Measurements from ENCODE around the gene SPDYE2B. TPM values are rescaled to one million over a fixed set of nuclear protein-coding genes. Genes with fewer than 3 reads are reported as not detected.
"Not testable (repeated sequence)": the region's sequence is repeated elsewhere in the genome, so short reads cannot be mapped to it uniquely, and the experiment has no call there.

SPDYE2B gene
- total RNA-seq = not detected

- not testable (repeated sequence) for DNase-seq (ENCODE audit: low spot score)
Measured at GRCh38 chr7:102649924-102650323, at the start of gene SPDYE2B. Gene SPDYE2B, plus strand, starts transcription at chr7:102650319. Its CDS starts 2,030 bp downstream, at chr7:102652349.

GRCh38 chr7:102602317-102602716 is 47.8 kb upstream of the SPDYE2B start:
- DNase-seq (ENCODE audit: low spot score) = not testable (repeated sequence)

DNA sequence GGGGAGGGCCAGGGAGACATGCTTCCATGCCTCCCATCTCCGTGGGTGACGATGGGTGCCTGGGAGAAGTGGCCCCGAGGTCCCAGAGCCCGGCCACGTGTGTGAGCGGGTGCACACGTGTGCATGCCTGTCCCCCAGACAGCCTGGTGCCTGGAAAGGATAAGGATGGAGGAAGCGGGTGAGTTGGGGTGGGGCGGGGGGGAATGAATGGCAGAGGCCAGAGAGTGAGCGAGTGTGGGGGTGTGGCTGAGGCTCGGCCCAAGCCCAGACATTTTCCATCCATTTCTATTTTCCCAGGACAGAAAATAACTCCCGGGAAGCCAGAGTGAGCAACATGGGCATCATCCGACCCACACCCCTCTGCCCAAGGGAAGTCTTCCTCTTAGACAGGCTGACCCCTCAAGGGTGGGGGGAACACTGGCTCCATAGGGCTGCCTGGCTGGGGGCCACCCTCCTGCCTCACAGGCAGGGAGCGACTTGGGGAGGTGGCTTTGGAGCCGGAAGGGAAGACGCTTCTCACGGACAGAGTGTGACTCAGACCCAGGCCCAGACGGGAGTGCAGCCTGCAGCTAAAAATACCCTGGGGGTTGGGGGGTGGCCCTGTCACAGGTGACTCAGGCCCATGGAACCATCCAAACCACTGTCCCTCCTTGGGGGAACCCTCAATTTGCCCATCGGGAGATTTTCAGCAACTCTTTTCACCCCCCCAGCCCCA is 45.5 kb upstream of the SPDYE2B start:
- DNase-seq (ENCODE audit: low spot score) = not testable (repeated sequence)

DNA sequence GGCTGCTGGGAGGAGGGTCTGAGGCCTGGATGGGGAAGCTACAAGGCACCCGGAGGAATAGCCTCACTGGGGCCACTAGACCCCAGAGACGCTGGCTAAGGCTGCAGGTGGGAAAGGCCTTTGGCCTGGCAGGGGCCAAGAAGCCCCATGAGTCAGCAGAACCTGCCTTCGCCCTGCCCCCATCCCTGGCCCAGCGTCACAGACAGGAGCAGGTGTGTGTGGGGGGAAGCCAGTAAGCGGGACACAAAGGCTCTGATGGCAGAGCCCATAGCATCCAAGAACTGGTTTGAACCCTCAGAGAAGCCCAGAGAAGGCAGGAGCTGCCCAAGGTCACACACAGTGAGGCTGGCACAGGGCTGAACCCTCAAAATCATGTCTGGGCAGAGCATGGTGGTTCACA is 43.3 kb upstream of the SPDYE2B start:
- not testable (repeated sequence) for DNase-seq (ENCODE audit: low spot score)

GRCh38 chr7:102609734-102610133 is 40.4 kb upstream of the SPDYE2B start:
- DNase-seq (ENCODE audit: low spot score) = not testable (repeated sequence)

GRCh38 chr7:102610441-102610840 is 39.7 kb upstream of the SPDYE2B start:
- DNase-seq (ENCODE audit: low spot score) = peak; percentile 33

DNA sequence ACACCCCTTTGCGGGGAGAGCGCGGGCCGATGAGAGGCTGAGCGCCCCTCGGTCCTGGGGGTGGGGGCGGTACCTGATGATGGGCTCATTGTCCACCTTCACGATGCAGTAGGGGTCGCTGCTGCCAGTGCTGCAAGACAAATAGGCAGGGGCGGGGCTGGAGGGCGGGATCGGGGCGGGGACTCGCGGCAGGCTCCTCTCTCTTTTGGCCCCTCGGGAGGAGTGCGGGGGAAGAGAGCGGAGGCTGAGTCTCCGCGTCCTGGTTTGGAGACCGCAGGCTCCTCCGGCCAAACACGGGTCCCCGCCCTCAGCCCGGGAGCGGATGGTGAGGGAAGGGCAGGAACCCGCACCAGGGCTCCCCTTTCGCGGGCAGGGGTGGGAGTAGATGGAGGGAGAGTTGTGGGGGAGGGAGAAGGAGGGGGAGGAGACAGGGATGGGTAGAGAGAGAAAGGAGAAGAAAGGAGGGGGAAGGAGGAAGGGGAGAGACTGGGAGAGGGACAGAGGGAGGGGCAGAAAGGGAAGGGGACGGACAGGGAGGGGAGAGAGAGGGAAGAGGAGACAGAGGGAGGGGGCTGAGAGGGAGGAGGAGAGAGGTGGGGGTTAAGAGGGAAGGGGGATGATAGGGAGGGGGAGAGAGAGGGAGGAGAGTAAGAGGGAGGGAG is 39.0 kb upstream of the SPDYE2B start:
- not testable (repeated sequence) for DNase-seq (ENCODE audit: low spot score)

GRCh38 chr7:102611675-102612325 is 38.3 kb upstream of the SPDYE2B start:
- peak; percentile 45 for DNase-seq (ENCODE audit: low spot score)

DNA sequence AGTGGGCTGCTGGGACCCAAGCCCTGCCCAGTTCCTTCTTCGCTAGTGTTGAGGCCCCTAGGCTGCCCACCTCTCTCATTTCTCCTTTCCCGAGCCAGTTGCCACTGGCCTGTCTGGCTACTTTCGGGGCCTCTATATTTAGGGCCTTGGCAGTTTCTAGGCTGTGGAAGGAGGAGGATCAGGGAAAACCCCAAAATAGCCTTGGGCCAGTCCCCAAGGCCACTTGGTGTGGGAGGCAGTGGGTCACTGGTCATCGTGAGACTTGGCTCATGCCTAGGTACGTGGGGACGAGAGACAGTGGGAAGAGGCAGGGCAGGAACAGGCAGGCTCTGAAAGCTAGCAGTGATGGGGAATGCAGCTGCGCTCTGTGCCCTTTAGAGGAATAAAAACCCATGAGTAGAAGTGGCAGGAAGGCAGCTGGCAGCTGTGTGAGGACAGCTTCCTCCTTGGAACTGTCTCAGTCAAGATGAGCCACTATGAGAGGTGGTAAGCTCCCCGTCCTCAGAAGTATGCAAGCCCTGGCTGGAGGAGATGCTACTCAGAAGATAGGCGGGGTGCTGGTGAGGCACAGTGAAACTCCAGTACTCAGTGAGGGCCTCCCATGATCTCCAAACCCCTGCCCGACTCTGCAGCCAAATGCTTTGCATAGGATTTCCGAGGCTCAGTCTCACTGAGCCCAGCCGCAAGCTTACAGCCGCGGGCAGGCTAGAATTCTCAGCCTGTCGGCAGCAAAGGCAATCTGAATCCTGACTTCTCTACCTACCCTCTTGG is 36.4 kb upstream of the SPDYE2B start:
- not testable (repeated sequence) for DNase-seq (ENCODE audit: low spot score)

DNA sequence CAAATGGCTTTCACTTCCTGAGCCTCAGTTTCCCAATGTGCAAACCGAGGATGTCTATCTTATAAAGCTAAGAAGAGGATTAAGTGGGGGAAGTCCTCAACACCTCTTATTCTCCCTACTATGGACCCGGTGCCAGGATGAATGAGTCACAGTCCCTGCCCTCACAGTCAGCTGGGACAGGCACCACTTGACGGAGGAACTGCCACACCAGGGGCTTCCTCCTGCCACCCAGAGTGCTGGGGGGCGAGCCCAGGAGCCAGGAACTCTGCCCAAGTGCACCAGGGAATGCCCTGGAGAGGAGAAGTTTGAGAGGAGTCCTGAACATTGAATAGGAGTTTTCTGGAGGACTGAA is 35.8 kb upstream of the SPDYE2B start:
- DNase-seq (ENCODE audit: low spot score) = not testable (repeated sequence)

DNA sequence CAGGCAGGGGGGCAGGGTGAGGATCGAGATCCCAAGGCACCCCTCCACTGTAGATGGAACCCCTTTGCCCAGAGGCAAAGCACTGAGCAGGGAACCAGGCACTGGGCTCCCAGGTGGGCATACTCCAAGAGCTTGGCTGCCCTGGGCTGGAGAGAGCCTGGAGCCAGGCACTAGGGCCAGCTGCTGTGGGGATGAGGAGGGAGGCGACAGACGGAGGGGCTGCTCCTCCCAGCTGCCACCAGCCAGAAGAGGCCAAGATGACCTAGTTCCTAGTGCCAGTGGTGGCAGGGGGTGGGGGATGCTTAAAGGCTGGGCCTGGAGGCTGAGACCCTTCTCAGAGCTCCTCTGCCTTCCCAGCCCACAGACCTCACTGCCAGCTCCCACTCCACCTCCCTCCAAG is 35.2 kb upstream of the SPDYE2B start:
- DNase-seq (ENCODE audit: low spot score) = not testable (repeated sequence)

GRCh38 chr7:102615930-102616329 is 34.2 kb upstream of the SPDYE2B start:
- not testable (repeated sequence) for DNase-seq (ENCODE audit: low spot score)

DNA sequence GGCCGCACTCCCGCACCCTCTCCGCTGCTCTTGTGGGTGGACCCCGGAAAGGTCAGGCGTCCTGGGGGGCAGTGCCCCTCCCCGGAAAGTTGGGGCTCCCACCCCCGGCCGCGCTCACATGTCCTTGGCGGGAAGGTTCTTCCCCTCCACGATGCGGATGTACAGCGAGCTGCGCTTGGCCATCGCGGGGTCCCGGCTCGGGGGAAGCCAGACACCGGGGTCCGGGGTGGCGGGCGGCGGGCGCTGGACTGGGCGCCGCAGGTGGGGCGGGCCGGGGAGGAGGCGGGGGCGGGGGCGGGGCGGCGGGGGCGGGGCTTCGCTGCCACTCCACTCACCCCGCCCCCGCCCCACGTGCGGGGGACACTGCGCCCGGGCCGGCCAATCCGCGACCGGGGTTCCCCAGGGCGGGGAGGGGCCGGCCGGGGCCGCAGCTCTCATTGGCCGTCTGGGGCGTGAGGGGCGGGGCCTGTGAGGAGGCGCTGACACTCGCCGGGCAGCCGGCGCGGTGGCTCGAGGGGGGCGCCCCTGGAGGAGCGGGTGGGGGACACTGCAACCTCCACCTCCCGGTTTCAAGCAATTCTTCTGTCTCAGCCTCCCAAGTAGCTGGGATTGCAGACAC is 33.5 kb upstream of the SPDYE2B start, which contains the start of gene RASA4:
TSS of gene RASA4 (minus strand) at position 250 of the 619 bp plus-strand sequence. CDS start at position 183, 67 bp downstream.
- DNase-seq (ENCODE audit: low spot score) = peak; percentile 58

DNA sequence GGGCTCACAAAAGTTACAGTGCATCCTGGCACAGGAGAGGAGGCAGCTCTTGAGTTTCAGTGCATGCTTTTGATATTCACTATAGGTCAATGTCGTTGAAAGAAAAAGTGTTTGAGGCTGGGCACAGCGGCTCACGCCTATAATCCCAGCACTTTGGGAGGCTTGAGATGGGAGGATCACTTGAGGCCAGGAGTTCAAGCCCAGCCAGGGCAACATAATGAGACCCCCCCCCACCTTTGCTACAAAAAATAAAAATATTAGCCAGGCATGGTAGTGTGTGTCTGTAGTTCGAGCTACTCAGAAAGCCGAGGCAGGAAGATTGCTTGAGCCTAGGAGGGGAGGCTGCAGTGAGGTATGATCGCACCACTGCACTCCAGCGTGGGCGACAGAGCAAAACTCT is 32.0 kb upstream of the SPDYE2B start:
- peak; percentile 33 for DNase-seq (ENCODE audit: low spot score)

DNA sequence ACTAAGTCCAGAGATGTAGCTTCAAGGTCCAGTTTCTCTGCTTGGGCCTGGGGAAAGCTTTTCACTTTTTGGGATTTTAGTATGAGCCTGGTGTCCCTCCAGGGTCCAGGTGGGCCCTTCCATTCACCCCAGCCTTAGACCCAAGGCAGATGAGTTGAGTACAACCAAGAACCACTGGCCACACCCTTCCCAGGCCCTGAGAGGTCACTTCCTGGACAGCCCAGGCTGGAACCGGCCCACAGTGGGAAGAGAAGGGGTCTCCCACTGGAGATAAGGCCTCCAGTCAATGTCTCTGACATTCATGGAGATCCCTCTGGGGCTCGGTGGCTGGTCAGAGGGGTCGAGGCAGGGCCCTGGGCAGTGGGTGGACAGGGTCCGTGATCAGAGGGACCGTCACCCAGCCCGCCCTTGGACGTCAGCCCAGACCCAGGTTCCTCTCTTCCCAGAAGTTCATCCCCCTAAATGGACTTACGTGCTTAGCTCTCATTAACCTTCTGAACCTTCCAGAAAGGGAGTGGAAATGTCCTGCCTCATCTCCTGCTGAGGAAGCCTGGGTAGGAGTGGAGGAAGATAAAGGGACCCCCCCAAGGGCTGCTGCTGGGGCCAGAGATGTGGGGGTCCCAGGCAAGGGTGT is 22.7 kb upstream of the SPDYE2B start:
- not testable (repeated sequence) for DNase-seq (ENCODE audit: low spot score)

DNA sequence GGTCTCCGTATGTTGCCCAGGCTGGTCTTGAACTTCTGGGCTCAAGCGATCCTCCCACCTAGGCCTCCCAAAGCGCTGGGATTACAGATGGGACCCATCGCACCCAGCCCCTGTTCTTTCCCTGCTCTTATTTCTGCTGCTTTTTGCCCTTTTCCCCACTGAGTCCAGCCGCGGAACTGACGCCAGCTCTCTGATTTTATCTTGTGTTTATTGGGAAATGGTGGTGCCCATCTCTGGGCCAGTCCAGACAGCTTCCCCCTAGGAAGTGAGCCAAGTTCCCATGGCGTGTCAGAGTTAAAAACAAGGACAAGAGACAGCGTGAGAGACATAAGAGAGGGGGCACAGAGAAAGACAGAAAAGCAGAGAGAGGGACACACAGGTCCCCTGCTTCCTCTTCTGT is 19.5 kb upstream of the SPDYE2B start:
- DNase-seq (ENCODE audit: low spot score) = peak; percentile 84

DNA sequence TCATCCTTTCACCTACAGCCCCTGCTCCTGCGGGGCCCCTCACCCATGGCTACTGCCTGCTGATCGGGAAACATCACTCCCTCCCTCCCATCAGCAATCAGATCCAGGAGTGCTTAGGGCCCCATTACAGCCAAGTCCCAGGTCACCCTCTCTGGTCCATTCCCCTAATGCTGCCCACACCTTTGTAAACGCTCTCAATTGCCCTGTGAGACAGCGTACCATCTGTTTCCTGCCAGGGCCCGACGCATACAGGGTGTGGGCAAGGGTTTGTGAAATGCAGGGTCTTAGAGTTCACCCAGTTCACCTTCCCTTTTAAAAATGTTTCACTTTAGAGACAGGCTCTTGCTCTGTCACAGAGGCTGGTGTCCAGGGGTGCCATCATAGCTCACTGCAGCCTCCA is 15.8 kb upstream of the SPDYE2B start:
- peak; percentile 29 for DNase-seq (ENCODE audit: low spot score)

DNA sequence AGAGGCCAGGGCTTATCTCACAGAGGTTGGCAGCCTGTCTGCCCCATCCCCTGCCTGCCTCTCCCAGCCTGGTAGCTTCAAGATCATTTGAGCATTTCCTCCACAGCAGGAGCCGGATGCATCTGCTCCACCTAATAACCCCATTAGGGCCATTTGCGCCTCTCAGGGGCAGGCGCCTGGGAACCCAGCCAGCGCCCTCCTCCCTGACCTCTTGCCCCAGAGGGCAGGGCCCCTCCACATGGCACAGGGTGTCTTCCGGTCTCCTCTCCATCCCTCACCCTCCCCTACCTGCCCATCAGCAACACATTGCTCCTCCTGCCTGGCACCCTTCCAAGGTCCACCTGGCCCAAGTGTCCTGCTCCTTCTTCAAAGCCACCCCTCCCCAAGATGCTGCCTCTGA is 14.8 kb upstream of the SPDYE2B start:
- DNase-seq (ENCODE audit: low spot score) = not testable (repeated sequence)

GRCh38 chr7:102636956-102637355 is 13.2 kb upstream of the SPDYE2B start:
- DNase-seq (ENCODE audit: low spot score) = peak; percentile 42

GRCh38 chr7:102638848-102639247 is 11.3 kb upstream of the SPDYE2B start:
- peak; percentile 42 for DNase-seq (ENCODE audit: low spot score)

DNA sequence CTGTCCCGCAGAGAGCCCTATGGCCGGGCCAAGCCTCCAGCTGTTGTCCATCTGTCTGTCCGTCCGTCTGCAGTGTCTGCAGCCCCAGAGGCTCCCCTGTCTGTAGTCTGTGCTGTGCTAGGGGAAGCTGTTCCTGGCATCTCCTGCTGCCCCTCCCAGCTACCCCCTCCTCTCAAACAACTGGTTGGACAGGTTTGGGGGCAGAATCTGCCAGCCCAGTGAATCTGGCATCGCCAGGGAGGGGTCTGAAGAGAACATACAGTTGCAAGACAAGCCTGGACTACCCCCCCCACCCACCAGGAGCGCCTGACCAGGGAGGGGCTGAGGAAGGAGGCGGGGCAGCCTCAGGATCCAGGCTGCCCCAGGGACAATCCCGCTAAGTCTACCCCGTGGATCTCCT is 7.4 kb upstream of the SPDYE2B start, which contains the start of gene UPK3BL1:
TSS of gene UPK3BL1 (minus strand) at position 101 of the 400 bp plus-strand sequence. CDS start at position 51, 50 bp downstream.
- DNase-seq (ENCODE audit: low spot score) = not testable (repeated sequence)

All from ureter (tissue), 1 donor.